ENCODE data around the gene ZXDC.

The ZXDC gene

DNA sequence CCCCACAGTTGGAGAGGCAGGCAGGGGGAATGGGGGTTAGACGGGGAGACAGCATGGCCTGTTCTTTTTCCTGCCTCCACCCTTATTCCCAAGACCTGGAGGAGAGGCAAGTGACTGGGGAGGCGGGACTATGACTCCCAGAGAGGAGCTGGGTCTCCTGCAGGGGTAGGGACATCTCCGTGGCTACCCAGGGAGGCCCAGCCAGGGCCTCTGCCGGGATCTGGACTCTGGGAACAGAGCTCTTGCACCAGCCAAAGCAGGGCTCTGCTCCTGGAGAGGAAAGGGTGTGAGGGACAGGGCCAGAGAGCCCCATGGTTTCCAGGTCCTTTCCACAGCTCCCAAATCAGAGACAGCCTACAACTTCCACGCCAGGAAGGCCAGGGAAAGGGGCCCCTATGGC, 58.2 kb downstream of the ZXDC start:
- H4K20me1 ChIP-seq (ENCODE audit: control insufficient read depth, insufficient read depth, low read depth, low read length) = no peaks in the 10 kb centered on the region
- H3K4me2 ChIP-seq (ENCODE audit: low read length) = no peak overlapping the region
- no peak for TF ChIP-seq EZH2phosphoT487 (IDR thresholded peaks at IDR 0.05; ENCODE audit: borderline replicate concordance, low read length)
- TF ChIP-seq, protein P1, sequence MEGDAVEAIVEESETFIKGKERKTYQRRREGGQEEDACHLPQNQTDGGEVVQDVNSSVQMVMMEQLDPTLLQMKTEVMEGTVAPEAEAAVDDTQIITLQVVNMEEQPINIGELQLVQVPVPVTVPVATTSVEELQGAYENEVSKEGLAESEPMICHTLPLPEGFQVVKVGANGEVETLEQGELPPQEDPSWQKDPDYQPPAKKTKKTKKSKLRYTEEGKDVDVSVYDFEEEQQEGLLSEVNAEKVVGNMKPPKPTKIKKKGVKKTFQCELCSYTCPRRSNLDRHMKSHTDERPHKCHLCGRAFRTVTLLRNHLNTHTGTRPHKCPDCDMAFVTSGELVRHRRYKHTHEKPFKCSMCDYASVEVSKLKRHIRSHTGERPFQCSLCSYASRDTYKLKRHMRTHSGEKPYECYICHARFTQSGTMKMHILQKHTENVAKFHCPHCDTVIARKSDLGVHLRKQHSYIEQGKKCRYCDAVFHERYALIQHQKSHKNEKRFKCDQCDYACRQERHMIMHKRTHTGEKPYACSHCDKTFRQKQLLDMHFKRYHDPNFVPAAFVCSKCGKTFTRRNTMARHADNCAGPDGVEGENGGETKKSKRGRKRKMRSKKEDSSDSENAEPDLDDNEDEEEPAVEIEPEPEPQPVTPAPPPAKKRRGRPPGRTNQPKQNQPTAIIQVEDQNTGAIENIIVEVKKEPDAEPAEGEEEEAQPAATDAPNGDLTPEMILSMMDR (IDR thresholded peaks at IDR 0.05; ENCODE audit: low read depth, low read length, poor library complexity, severe bottlenecking) = no peak
- no peaks in the 10 kb centered on the region for H3K4me1 ChIP-seq (ENCODE audit: control insufficient read depth, low read length)
- no peak overlapping the region for H3K4me3 ChIP-seq (ENCODE audit: low read length)
- H3F3A ChIP-seq (ENCODE audit: control insufficient read depth, insufficient read depth) = no peaks in the 10 kb centered on the region
- no peaks in the 10 kb centered on the region for H3K9me2 ChIP-seq (replicated peaks; ENCODE audit: control insufficient read depth, low read length)
- peaks cover 5% of the 10 kb centered on the region; the same call in 1 of the 2 replicates for H3K27me3 ChIP-seq (ENCODE audit: control insufficient read depth, low read length)
- no peaks in the 10 kb centered on the region for H3K9me3 ChIP-seq (ENCODE audit: control insufficient read depth, insufficient read depth, low read length)
- no peak overlapping the region for H3K27ac ChIP-seq (ENCODE audit: low read depth, low read length)
- H3K79me2 ChIP-seq (ENCODE audit: control insufficient read depth, low read length) = no peaks in the 10 kb centered on the region
- H3K36me3 ChIP-seq (ENCODE audit: control insufficient read depth, low read length) = no peaks in the 10 kb centered on the region

DNA sequence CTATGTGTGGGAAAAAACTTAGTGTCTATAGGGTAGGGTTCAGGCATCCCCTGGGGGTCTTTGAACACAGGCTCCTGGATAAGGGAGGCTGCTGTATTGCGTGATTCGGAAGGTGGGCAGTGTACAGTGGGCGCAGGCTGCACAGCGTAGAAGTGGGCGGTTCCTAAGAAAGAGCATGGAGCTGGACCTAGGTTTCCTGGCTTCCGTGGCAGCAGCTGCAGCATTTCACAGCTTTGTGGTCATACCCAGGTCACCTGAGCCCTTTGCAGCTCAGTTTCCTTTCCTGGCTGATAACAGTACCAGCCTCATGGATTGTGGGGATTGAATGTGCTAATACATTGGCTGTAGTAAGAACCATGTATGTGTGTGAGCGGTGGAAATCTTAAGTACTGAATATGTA, 58.7 kb downstream of the ZXDC start:
- Histone ChIP-seq H3K4me1 (ENCODE audit: control insufficient read depth, low read length) (no peaks in the 10 kb centered on the region), H3K27ac (ENCODE audit: low read depth, low read length) (no peak overlapping the region), H3F3A (ENCODE audit: control insufficient read depth, insufficient read depth) (no peaks in the 10 kb centered on the region), H3K9me2 (replicated peaks; ENCODE audit: control insufficient read depth, low read length) (no peaks in the 10 kb centered on the region), H3K9me3 (ENCODE audit: control insufficient read depth, insufficient read depth, low read length) (no peaks in the 10 kb centered on the region), H3K4me3 (ENCODE audit: low read length) (no peak overlapping the region), H3K36me3 (ENCODE audit: control insufficient read depth, low read length) (no peaks in the 10 kb centered on the region), H4K20me1 (ENCODE audit: control insufficient read depth, insufficient read depth, low read depth, low read length) (no peaks in the 10 kb centered on the region), H3K79me2 (ENCODE audit: control insufficient read depth, low read length) (no peaks in the 10 kb centered on the region), H3K27me3 (ENCODE audit: control insufficient read depth, low read length) (peaks cover 5% of the 10 kb centered on the region; the same call in 1 of the 2 replicates), H3K4me2 (ENCODE audit: low read length) (no peak overlapping the region)
- TF ChIP-seq EZH2phosphoT487 (IDR thresholded peaks at IDR 0.05; ENCODE audit: borderline replicate concordance, low read length) = no peak
- TF ChIP-seq, protein P1 (IDR thresholded peaks at IDR 0.05; ENCODE audit: low read depth, low read length, poor library complexity, severe bottlenecking) = no peak

GRCh38 chr3:126415661-126416591, 59.8 kb downstream of the ZXDC start:
- no peak overlapping the region for H3K4me2 ChIP-seq (ENCODE audit: low read length)
- H3K4me1 ChIP-seq (ENCODE audit: control insufficient read depth, low read length) = no peaks in the 10 kb centered on the region
- peaks cover 5% of the 10 kb centered on the region; the same call in 1 of the 2 replicates for H3K27me3 ChIP-seq (ENCODE audit: control insufficient read depth, low read length)
- no peaks in the 10 kb centered on the region for H3F3A ChIP-seq (ENCODE audit: control insufficient read depth, insufficient read depth)
- H3K79me2 ChIP-seq (ENCODE audit: control insufficient read depth, low read length) = no peaks in the 10 kb centered on the region
- H3K27ac ChIP-seq (ENCODE audit: low read depth, low read length) = no peak overlapping the region
- H3K4me3 ChIP-seq (ENCODE audit: low read length) = no peak overlapping the region
- TF ChIP-seq EZH2phosphoT487 (IDR thresholded peaks at IDR 0.05; ENCODE audit: borderline replicate concordance, low read length) = no peak
- TF ChIP-seq, protein P1 (IDR thresholded peaks at IDR 0.05; ENCODE audit: low read depth, low read length, poor library complexity, severe bottlenecking) = no peak
- no peaks in the 10 kb centered on the region for H3K36me3 ChIP-seq (ENCODE audit: control insufficient read depth, low read length)
- H3K9me3 ChIP-seq (ENCODE audit: control insufficient read depth, insufficient read depth, low read length) = no peaks in the 10 kb centered on the region
- no peaks in the 10 kb centered on the region for H3K9me2 ChIP-seq (replicated peaks; ENCODE audit: control insufficient read depth, low read length)
- no peaks in the 10 kb centered on the region for H4K20me1 ChIP-seq (ENCODE audit: control insufficient read depth, insufficient read depth, low read depth, low read length)

Measured in DOHH2 (cell line).